K562 (cell line): ENCODE data around the gene COMMD1. TPM values are rescaled to one million over a fixed set of nuclear protein-coding genes. Genes with fewer than 3 reads are reported as not detected.

Experiments used
- ATAC-seq: fragments of 200-7000 bp; cut with Tn5 transposase; 3 replicates; pipeline ENCODE4 v1.9.1; 2020; ENCODE audit warnings: moderate library complexity
- BruUV-seq: library from RNA; stranded (reverse); fragments of 400-500 nt; replicated peaks from 2 replicates; lab custom pipeline; 2021; lab: Mats Ljungman, UMichigan
- CTCF ChIA-PET: fragments of 300-600 bp; formaldehyde crosslinking; extraction: SDS; loops from one replicate; lab custom pipeline; 2021; ENCODE audit warnings: low intra/inter-chr PET ratio; lab: Yijun Ruan, JAX
- POLR2A ChIA-PET: fragments of 300-600, 350-650 bp; sonication (Branson Sonifier 250); formaldehyde crosslinking; extraction: SDS; loops from one replicate; lab custom pipeline; 2021; ENCODE audit warnings: antibody characterized with exemption, inconsistent platforms; lab: Yijun Ruan, JAX
- DNase-seq, 4 experiments: peaks; one replicate each; pipeline versions ENCODE4 v3.0.0 to v3.0.0-alpha.2; 2011 to 2018; ENCODE audit warnings: low spot score in 3 of 4, mixed read lengths in 3 of 4; ENCODE audit errors: extremely low read depth in 1 of 4
- FAIRE-seq: peaks from 2 replicates; lab custom pipeline; 2011; peaks lifted over from hg19 to GRCh38; lab: Jason Lieb, UNC
- H2AFZ ChIP-seq: 2 replicates; pipeline ENCODE4 v1.6.0; 2011; ENCODE audit warnings: low read depth, low read length, control low read depth, inconsistent platforms
- H3K27ac ChIP-seq: fragments of 200-600 bp; 3 replicates; pipeline ENCODE4 v1.8.0; 2011; ENCODE audit warnings: low read depth, mild to moderate bottlenecking, control low read depth, inconsistent platforms, low read length, moderate library complexity, mixed read lengths; ENCODE audit errors: extremely low read depth
- H3K27me3 ChIP-seq, 2 experiments: fragments of 300-600 bp in 1 of 2; 2 replicates in 1 of 2; 3 replicates in 1 of 2; pipeline versions ENCODE4 v1.6.0 to v1.8.0; 2011; ENCODE audit warnings: inconsistent platforms in 2 of 2, low read length in 2 of 2, mild to moderate bottlenecking in 1 of 2, mixed read lengths in 1 of 2, moderate library complexity in 1 of 2; ENCODE audit not compliant: control insufficient read depth in 2 of 2, insufficient read depth in 2 of 2
- H3K36me3 ChIP-seq: fragments of 300-600 bp; 3 replicates; pipeline ENCODE4 v1.8.0; 2011; ENCODE audit warnings: mild to moderate bottlenecking, low read length, inconsistent platforms; ENCODE audit not compliant: control insufficient read depth, insufficient read depth
- H3K4me1 ChIP-seq, 2 experiments: fragments of 200-600 bp in 1 of 2; replicated peaks in 1 of 2; 2 replicates in 1 of 2; 3 replicates in 1 of 2; pipeline versions ENCODE4 v1.5.1 to v1.8.0; 2011; ENCODE audit warnings: inconsistent platforms in 2 of 2, low read length in 2 of 2, mild to moderate bottlenecking in 1 of 2, mixed read lengths in 1 of 2, moderate library complexity in 1 of 2; ENCODE audit not compliant: control insufficient read depth in 2 of 2, insufficient read depth in 2 of 2
- H3K4me2 ChIP-seq: 2 replicates; pipeline ENCODE4 v1.6.1; 2011; ENCODE audit warnings: low read length, control low read depth, inconsistent platforms, mixed read lengths; ENCODE audit not compliant: insufficient read depth
- H3K4me3 ChIP-seq: fragments of 200-600 bp; sonication (generic), shearing (Covaris generic); 2 replicates; pipeline ENCODE4 v1.5.1; 2016; ENCODE audit warnings: control low read depth, inconsistent platforms
- H3K79me2 ChIP-seq: fragments of 200-600 bp; 3 replicates; pipeline ENCODE4 v1.8.0; 2011; ENCODE audit warnings: low read length, inconsistent platforms; ENCODE audit not compliant: control insufficient read depth, insufficient read depth
- H3K9ac ChIP-seq, 2 experiments: 2 replicates each; pipeline versions ENCODE4 v1.6.0 to v1.6.1; 2011; ENCODE audit warnings: low read depth in 2 of 2, low read length in 2 of 2, control low read depth in 1 of 2, inconsistent platforms in 1 of 2, mild to moderate bottlenecking in 1 of 2, mixed read lengths in 1 of 2; ENCODE audit not compliant: insufficient read depth in 1 of 2
- H3K9me1 ChIP-seq: one replicate; pipeline ENCODE4 v1.6.0; 2011; ENCODE audit warnings: inconsistent platforms, mild to moderate bottlenecking, low read length, moderate library complexity; ENCODE audit not compliant: control insufficient read depth, insufficient read depth
- H3K9me3 ChIP-seq: replicated peaks from 2 replicates; pipeline ENCODE4 v1.5.1; 2011; ENCODE audit warnings: low read depth, low read length, inconsistent platforms; ENCODE audit not compliant: control insufficient read depth, insufficient read depth
- H4K20me1 ChIP-seq: replicated peaks from 2 replicates; pipeline ENCODE4 v1.6.1; 2011; ENCODE audit warnings: low read length, inconsistent platforms, mixed read lengths; ENCODE audit not compliant: control insufficient read depth, insufficient read depth
- ARHGAP35 ChIP-seq: fragments of 450-650 bp; IDR thresholded peaks from 2 replicates; pipeline ENCODE4 v1.6.1; 2018; ENCODE audit not compliant: partially characterized antibody
- ELF1 ChIP-seq: fragments of 200-800 bp; sonication (Bioruptor generic); IDR thresholded peaks from 2 replicates; pipeline ENCODE4 v1.6.1; 2016; ENCODE audit warnings: missing genetic modification characterization, missing compliant biosample characterization
- GABPB1 ChIP-seq: sonication (generic); formaldehyde crosslinking; IDR thresholded peaks from 2 replicates; pipeline ENCODE4 v1.8.0; 2022; ENCODE audit warnings: mild to moderate bottlenecking, missing genetic modification reagents
- PML ChIP-seq: IDR thresholded peaks from 2 replicates; pipeline ENCODE4 v1.6.1; 2012; ENCODE audit warnings: low read length, inconsistent platforms
- POLR2AphosphoS2 ChIP-seq: IDR thresholded peaks from 2 replicates; pipeline ENCODE4 v1.6.1; 2012; ENCODE audit warnings: low read length, improper control_type of control experiment
- RCOR1 ChIP-seq, 2 experiments: IDR thresholded peaks; 2 replicates each; pipeline ENCODE4 v1.6.1; 2012; ENCODE audit warnings: low read depth in 2 of 2, low read length in 2 of 2, borderline replicate concordance in 1 of 2, improper control_type of control experiment in 1 of 2
- SMARCA5 ChIP-seq: fragments of 450-650 bp; IDR thresholded peaks from 2 replicates; pipeline ENCODE4 v1.6.1; 2016
- ZFP36 ChIP-seq: fragments of 150-350 bp; IDR thresholded peaks from 2 replicates; pipeline ENCODE4 v1.6.1; 2018; ENCODE audit warnings: low read length, low read depth; ENCODE audit not compliant: partially characterized antibody
- ZFX ChIP-seq: sonication (generic); formaldehyde crosslinking; IDR thresholded peaks from 2 replicates; pipeline ENCODE4 v1.8.0; 2022; ENCODE audit warnings: mild to moderate bottlenecking, missing genetic modification reagents, moderate library complexity
- WGBS: fragments of 100-300 bp; shearing (Covaris generic); methylation state at CpG from one replicate; pipeline ENCODE4 v1.1.6; 2016; ENCODE audit warnings: low coverage, mixed read lengths; ENCODE audit not compliant: insufficient coverage; ENCODE audit errors: missing lambda C conversion rate; 5-methylcytosine and 5-hydroxymethylcytosine counted together
- in situ Hi-C: fragments of 300-500 bp; cut with MboI; formaldehyde crosslinking; loops from 4 replicates; pipeline ENCODE4 v1.15.0; 2018; ENCODE audit warnings: inconsistent platforms, mixed read lengths
- intact Hi-C: fragments of 100-400 bp; cut with micrococcal nuclease; formaldehyde crosslinking; loops from 2 replicates; pipeline ENCODE4 v1.14.2; 2022
- polyA plus RNA-seq, 8 experiments: library from polyadenylated mRNA; depleted of rRNA in 4 of 8; stranded (reverse) in 5 of 8; unstranded in 3 of 8; fragments of >200 nt; fragmentation: Nextera tagmentation in 2 of 8; fragmentation: Illumina TruSeq in 1 of 8; extraction: Ambion mirVana in 2 of 8; extraction: Trizol in 1 of 8; gene quantifications; 2 replicates each; pipeline versions ENCODE4 v1.2.1 to v1.2.3, GENCODE V29; 2011 to 2014; ENCODE audit warnings: inconsistent platforms in 1 of 8, missing spikeins in 1 of 8
- total RNA-seq, 7 experiments: library from RNA; depleted of rRNA in 6 of 7; stranded (reverse); fragments of >200 nt in 6 of 7; fragmentation: Illumina TruSeq in 2 of 7; extraction: Trizol in 2 of 7; gene quantifications; 2 replicates each; pipeline versions ENCODE4 v1.2.1 to v1.2.3, GENCODE V29; 2011 to 2021; ENCODE audit warnings: low replicate concordance in 1 of 7
- TF ChIP-seq, protein P1 (sequence below): sonication (generic); IDR thresholded peaks from 2 replicates; pipeline ENCODE4 v1.6.1; 2016
- TF ChIP-seq, protein P2 (sequence below), 2 experiments: fragments of 450-650 bp; IDR thresholded peaks; 2 replicates each; pipeline ENCODE4 v1.6.1; 2016; ENCODE audit warnings: mild to moderate bottlenecking in 2 of 2, borderline replicate concordance in 1 of 2, low read depth in 1 of 2, moderate library complexity in 1 of 2
- TF ChIP-seq, protein P3 (sequence below): fragments of 450-650 bp; IDR thresholded peaks from 2 replicates; pipeline ENCODE4 v1.6.1; 2018; ENCODE audit warnings: mild to moderate bottlenecking, low read depth; ENCODE audit not compliant: partially characterized antibody

COMMD1 gene
- total and polyA plus RNA-seq, 9 of the 15 experiments (the other 6 are each of a cell fraction or from before 2014, with no cell fraction given) = 14.4 to 77.0 (median 21.4) TPM

DNA sequence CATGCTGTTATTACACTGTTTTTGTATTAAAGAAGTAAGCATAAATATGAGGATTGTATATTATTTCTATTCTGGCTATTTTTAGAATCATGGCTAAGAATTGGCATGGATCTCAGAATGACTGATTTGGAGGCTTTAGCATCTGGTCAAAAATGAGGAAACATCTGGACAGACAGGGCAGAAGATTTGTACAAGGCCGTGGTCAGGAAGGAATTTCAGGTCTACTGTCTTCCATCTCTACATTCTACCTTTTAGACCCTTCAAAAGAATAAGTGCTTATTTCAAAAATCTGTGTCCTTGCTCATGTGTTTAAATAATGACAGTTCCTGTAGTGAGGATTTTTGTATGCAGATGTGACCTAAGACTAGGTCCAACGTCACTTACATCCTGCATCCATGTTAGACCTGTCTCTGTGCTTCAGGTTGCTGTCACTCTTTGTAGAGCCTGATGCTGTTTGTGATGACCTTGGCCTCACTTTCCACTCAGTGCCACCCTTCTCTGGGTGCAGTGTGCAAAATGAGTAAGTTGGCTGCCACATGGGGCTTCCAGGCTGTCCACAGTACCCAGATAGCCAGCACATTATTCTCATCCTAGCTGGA, 235.8 kb downstream of the COMMD1 start:
- ChIA-PET POLR2A (interaction anchor here (0.9 kb wide), 1 partner anchor 17 kb away, joined by 3 read pairs; no protein-coding TSS in a partner anchor), CTCF (no interaction called here)
- in situ Hi-C loops (no loop called here), intact Hi-C loops (no loop called here)
- ATAC-seq (no peak), FAIRE-seq (no peak), DNase-seq (no peak)
- Histone ChIP-seq H2AFZ (no peak overlapping the region), H3K4me1 (no peaks in the 10 kb centered on the region), H3K9me3 (no peaks in the 10 kb centered on the region), H3K36me3 (no peaks in the 10 kb centered on the region), H3K4me2 (no peak overlapping the region), H3K4me3 (no peak overlapping the region), H4K20me1 (no peaks in the 10 kb centered on the region), H3K9ac (no peak overlapping the region), H3K79me2 (no peaks in the 10 kb centered on the region), H3K9me1 (no peaks in the 10 kb centered on the region), H3K27me3 (no peaks in the 10 kb centered on the region), H3K27ac (no peak overlapping the region)
- no TSS peak for BruUV-seq
- WGBS = 40% methylated on average over 2 of the region's 2 CpGs
- no peak for TF ChIP-seq SMARCA5
- no peak for TF ChIP-seq ZFX (CRISPR knock-in tag)
- TF ChIP-seq ARHGAP35 = no peak
- TF ChIP-seq RCOR1 (IDR thresholded peaks at IDR 0.05; ENCODE audit: borderline replicate concordance in 1 of 2, low read depth in 2 of 2, low read length in 2 of 2) = no peak
- no peak for TF ChIP-seq POLR2AphosphoS2
- TF ChIP-seq, protein P1, sequence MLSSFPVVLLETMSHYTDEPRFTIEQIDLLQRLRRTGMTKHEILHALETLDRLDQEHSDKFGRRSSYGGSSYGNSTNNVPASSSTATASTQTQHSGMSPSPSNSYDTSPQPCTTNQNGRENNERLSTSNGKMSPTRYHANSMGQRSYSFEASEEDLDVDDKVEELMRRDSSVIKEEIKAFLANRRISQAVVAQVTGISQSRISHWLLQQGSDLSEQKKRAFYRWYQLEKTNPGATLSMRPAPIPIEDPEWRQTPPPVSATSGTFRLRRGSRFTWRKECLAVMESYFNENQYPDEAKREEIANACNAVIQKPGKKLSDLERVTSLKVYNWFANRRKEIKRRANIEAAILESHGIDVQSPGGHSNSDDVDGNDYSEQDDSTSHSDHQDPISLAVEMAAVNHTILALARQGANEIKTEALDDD = no peak
- no peak for TF ChIP-seq ELF1 (tag)
- TF ChIP-seq PML = no peak
- TF ChIP-seq, protein P2, sequence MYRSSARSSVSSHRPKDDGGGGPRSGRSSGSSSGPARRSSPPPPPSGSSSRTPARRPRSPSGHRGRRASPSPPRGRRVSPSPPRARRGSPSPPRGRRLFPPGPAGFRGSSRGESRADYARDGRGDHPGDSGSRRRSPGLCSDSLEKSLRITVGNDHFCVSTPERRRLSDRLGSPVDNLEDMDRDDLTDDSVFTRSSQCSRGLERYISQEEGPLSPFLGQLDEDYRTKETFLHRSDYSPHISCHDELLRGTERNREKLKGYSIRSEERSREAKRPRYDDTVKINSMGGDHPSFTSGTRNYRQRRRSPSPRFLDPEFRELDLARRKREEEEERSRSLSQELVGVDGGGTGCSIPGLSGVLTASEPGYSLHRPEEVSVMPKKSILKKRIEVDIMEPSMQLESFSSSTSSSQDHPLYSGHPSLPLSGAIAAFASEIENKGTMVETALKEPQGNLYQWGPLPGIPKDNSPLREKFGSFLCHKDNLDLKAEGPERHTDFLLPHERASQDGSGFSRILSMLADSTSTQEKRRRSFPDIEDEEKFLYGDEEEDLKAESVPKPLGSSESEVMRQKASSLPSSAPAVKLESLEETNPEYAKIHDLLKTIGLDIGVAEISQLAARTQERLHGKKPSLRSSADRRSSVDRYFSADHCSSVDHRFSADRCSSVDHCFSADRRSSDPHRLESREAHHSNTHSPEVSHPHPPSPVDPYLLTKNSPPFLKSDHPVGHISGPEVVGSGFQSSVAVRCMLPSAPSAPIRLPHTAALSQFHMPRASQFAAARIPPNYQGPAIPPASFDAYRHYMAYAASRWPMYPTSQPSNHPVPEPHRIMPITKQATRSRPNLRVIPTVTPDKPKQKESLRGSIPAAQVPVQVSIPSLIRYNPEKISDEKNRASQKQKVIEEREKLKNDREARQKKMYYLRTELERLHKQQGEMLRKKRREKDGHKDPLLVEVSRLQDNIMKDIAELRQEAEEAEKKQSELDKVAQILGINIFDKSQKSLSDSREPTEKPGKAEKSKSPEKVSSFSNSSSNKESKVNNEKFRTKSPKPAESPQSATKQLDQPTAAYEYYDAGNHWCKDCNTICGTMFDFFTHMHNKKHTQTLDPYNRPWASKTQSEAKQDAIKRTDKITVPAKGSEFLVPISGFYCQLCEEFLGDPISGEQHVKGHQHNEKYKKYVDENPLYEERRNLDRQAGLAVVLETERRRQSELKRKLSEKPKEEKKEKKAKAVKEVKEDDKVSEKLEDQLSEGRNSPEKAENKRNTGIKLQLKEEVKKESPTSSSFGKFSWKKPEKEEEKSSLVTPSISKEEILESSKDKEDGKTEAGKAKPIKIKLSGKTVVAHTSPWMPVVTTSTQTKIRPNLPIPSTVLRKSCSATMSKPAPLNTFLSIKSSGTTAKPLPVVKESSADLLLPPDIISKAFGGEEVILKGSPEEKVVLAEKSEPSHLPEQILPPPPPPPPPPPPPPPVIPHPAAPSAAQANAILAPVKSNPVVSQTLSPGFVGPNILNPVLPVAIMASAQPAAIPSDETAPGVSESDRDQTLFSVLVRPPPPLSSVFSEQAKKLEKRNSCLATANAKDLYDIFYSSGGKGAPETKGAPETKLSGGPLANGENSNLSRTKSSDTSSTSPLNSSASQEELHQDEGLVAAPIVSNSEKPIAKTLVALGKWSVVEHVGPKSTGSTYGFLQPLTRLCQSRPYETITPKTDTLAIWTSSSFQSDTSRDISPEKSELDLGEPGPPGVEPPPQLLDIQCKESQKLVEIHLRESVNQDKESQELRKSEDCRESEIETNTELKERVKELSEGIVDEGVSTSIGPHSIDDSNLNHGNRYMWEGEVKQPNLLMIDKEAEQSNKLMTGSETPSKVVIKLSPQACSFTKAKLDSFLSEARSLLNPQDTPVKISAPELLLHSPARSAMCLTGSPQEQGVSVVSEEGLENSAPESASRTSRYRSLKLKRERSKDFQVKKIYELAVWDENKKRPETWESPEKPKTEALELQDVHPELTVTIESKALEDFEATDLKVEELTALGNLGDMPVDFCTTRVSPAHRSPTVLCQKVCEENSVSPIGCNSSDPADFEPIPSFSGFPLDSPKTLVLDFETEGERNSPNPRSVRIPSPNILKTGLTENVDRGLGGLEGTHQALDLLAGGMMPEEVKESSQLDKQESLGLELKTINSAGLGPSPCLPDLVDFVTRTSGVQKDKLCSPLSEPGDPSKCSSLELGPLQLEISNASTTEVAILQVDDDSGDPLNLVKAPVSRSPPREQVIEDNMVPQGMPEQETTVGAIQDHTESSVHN (IDR thresholded peaks at IDR 0.05; ENCODE audit: borderline replicate concordance in 1 of 2, low read depth in 1 of 2) = no peak
- no peak for TF ChIP-seq GABPB1 (CRISPR knock-in tag)
- TF ChIP-seq, protein P3, sequence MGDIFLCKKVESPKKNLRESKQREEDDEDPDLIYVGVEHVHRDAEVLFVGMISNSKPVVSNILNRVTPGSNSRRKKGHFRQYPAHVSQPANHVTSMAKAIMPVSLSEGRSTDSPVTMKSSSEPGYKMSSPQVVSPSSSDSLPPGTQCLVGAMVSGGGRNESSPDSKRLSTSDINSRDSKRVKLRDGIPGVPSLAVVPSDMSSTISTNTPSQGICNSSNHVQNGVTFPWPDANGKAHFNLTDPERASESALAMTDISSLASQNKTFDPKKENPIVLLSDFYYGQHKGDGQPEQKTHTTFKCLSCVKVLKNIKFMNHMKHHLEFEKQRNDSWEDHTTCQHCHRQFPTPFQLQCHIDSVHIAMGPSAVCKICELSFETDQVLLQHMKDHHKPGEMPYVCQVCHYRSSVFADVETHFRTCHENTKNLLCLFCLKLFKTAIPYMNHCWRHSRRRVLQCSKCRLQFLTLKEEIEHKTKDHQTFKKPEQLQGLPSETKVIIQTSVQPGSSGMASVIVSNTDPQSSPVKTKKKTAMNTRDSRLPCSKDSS = no peak
- no peak for TF ChIP-seq ZFP36
